Ishikawa (cell line): Measurements from ENCODE around the gene METRN.

ENCODE experiments used
- CEBPB ChIP-seq: IDR thresholded peaks from 2 replicates; pipeline ENCODE4 v1.6.1; 2012
- EGR1 ChIP-seq: IDR thresholded peaks from 2 replicates; pipeline ENCODE4 v1.6.1; 2012
- EP300 ChIP-seq: IDR thresholded peaks from 2 replicates; pipeline ENCODE4 v1.6.1; 2012; ENCODE audit warnings: borderline replicate concordance
- FOXM1 ChIP-seq: IDR thresholded peaks from 2 replicates; pipeline ENCODE4 v1.6.1; 2012; ENCODE audit warnings: low read depth, borderline replicate concordance

DNA sequence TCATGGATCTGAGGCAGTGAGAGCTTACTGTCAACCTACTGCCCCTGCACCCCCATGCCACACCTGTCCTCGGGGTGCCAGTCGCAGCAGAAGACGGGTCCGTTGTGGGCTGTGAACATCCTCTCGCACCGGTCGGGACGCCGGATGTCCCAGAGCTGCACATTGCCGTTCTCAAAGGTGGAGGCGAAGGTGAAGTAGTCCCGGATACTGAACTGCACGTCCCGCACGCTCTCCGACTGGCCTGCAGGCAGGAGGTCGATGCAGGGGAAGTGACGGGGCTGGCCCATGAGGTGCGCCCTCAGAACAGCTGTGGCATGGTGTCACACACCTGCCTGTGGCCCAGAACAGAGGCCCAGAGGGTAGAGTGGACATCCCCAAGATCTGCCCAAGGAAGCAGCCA, 27.4 kb upstream of the METRN start:
- TF ChIP-seq EP300 (no peak), FOXM1 (no peak), EGR1 (no peak), CEBPB (no peak)
